Measurements from ENCODE around the gene PCDHGA1. TPM values are rescaled to one million over a fixed set of nuclear protein-coding genes. Genes with fewer than 3 reads are reported as not detected.
A peak's percentile ranks its signal among the peaks of the same experiment; 100 is the strongest.

Gene PCDHGA1
- polyA plus RNA-seq, 3 donors: not detected

DNA sequence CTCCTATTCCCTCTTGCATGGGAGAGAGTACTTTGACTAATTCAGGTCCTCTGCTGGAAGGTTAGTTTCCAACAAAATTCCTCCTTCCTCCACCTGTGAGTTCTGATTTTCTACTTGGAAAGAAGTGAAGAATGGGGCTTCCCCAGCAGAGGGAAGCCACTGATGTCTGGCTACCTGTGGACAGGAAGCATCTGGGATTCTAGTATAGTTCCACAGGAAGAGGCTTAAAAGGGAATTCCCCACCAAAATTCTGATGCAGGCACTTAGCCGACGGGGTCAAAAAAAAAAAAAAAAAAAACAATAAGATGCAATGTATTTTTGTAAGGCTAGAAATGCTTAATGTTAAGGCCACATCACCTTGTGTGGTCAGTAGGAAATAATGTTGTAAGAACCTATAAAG lies 192.0 kb downstream of the PCDHGA1 start:
- TF ChIP-seq, protein P1, sequence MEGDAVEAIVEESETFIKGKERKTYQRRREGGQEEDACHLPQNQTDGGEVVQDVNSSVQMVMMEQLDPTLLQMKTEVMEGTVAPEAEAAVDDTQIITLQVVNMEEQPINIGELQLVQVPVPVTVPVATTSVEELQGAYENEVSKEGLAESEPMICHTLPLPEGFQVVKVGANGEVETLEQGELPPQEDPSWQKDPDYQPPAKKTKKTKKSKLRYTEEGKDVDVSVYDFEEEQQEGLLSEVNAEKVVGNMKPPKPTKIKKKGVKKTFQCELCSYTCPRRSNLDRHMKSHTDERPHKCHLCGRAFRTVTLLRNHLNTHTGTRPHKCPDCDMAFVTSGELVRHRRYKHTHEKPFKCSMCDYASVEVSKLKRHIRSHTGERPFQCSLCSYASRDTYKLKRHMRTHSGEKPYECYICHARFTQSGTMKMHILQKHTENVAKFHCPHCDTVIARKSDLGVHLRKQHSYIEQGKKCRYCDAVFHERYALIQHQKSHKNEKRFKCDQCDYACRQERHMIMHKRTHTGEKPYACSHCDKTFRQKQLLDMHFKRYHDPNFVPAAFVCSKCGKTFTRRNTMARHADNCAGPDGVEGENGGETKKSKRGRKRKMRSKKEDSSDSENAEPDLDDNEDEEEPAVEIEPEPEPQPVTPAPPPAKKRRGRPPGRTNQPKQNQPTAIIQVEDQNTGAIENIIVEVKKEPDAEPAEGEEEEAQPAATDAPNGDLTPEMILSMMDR (IDR thresholded peaks at IDR 0.05): no peak
- Histone ChIP-seq H3K27me3 (ENCODE audit: control insufficient read depth in 2 of 2, insufficient read depth in 2 of 2, low read length in 2 of 2) (no peaks in the 10 kb centered on the region), H3K79me2 (ENCODE audit: insufficient read depth, low read length) (peaks cover 19% of the 10 kb centered on the region), H3K9me3 (replicated peaks in 1 of 2; ENCODE audit: control insufficient read depth in 1 of 2, insufficient read depth in 1 of 2, low read length in 2 of 2) (no peaks in the 10 kb centered on the region), H3K9ac (ENCODE audit: insufficient read depth, low read length, poor library complexity, severe bottlenecking) (no peak overlapping the region), H3K36me3 (replicated peaks in 1 of 2; ENCODE audit: control insufficient read depth in 1 of 2, insufficient read depth in 2 of 2, low read length in 2 of 2) (peaks cover 63 to 79% of the 10 kb centered on the region in 2 donors), H3K4me2 (replicated peaks; ENCODE audit: extremely low read depth, low read length, poor library complexity, severe bottlenecking) (peak overlapping the region; percentile 2), H4K20me1 (ENCODE audit: insufficient read depth, low read length) (peaks cover 96% of the 10 kb centered on the region), H3K4me3 (replicated peaks in 1 of 3; ENCODE audit: low read depth in 2 of 3, low read length in 3 of 3) (no peak overlapping the region), H2AFZ (ENCODE audit: insufficient read depth, low read depth, low read length, poor library complexity, severe bottlenecking) (no peak overlapping the region), H3K27ac (ENCODE audit: low read depth in 1 of 2, low read length in 2 of 2) (no peak overlapping the region), H3K4me1 (ENCODE audit: control insufficient read depth in 1 of 2, insufficient read depth in 2 of 2, low read length in 2 of 2) (peaks cover 48 to 56% of the 10 kb centered on the region in 2 donors)
- DNase-seq: no peak
- Mint-ChIP-seq H3K36me3 (peaks cover 45 to 57% of the 10 kb centered on the region in 2 donors), H3K27me3 (ENCODE audit: low read depth in 3 of 3) (no peaks in the 10 kb centered on the region), H3K9me3 (no peaks in the 10 kb centered on the region), H3K27ac (peak overlapping the region in 3 of 7 donors; percentile 26 to 91 (median 31)), H3K4me3 (no peak overlapping the region), H3K4me1 (peaks cover 63% of the 10 kb centered on the region)
- intact Hi-C loops (cut with micrococcal nuclease): loop anchor here (5.0 kb wide), 4 partner anchors 105 to 200 kb away; partner anchors contain the start of genes HDAC3 (in 1 of the 2), PCDHGA10 (in 1 of the 2), PCDHGB7 (in 1 of the 2) and RELL2 (in 1 of the 2)
- no CpG with 5 or more reads among the region's 2 CpGs for WGBS (ENCODE audit: insufficient coverage)

DNA sequence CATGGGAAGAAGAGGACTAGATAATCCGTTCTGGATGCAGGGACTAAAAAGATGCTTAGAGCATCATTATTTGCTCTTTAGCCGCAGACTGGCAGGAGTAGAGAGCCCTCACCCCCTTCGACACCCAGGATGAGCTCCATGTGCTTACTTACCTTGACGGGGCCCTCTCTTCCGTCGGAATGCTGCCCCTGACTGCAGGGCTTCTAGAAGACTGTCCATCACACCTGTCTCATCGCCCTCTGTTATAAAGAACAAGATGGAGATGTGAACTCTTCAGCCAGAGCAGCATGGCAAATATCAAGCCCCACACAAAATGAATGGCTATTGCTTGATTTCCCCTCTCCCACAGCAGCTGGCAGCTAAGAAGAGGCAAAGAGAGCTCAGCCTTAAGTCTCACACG lies 193.7 kb downstream of the PCDHGA1 start:
- Mint-ChIP-seq H3K9me3 (no peaks in the 10 kb centered on the region), H3K27ac (peak overlapping the region in 1 of 7 donors; percentile 82), H3K4me3 (no peak overlapping the region), H3K27me3 (ENCODE audit: low read depth in 3 of 3) (no peaks in the 10 kb centered on the region), H3K36me3 (peaks cover 28 to 42% of the 10 kb centered on the region in 2 donors), H3K4me1 (peaks cover 51% of the 10 kb centered on the region)
- Histone ChIP-seq H3K27ac (ENCODE audit: low read depth in 1 of 2, low read length in 2 of 2) (no peak overlapping the region), H4K20me1 (ENCODE audit: insufficient read depth, low read length) (peaks cover 93% of the 10 kb centered on the region), H2AFZ (ENCODE audit: insufficient read depth, low read depth, low read length, poor library complexity, severe bottlenecking) (no peak overlapping the region), H3K4me2 (replicated peaks; ENCODE audit: extremely low read depth, low read length, poor library complexity, severe bottlenecking) (no peak overlapping the region), H3K4me3 (replicated peaks in 1 of 3; ENCODE audit: low read depth in 2 of 3, low read length in 3 of 3) (no peak overlapping the region), H3K9me3 (replicated peaks in 1 of 2; ENCODE audit: control insufficient read depth in 1 of 2, insufficient read depth in 1 of 2, low read length in 2 of 2) (no peaks in the 10 kb centered on the region), H3K9ac (ENCODE audit: insufficient read depth, low read length, poor library complexity, severe bottlenecking) (no peak overlapping the region), H3K4me1 (ENCODE audit: control insufficient read depth in 1 of 2, insufficient read depth in 2 of 2, low read length in 2 of 2) (peaks cover 39 to 41% of the 10 kb centered on the region in 2 donors), H3K27me3 (ENCODE audit: control insufficient read depth in 2 of 2, insufficient read depth in 2 of 2, low read length in 2 of 2) (no peaks in the 10 kb centered on the region), H3K79me2 (ENCODE audit: insufficient read depth, low read length) (peaks cover 13% of the 10 kb centered on the region), H3K36me3 (replicated peaks in 1 of 2; ENCODE audit: control insufficient read depth in 1 of 2, insufficient read depth in 2 of 2, low read length in 2 of 2) (peaks cover 65 to 79% of the 10 kb centered on the region in 2 donors)
- intact Hi-C loops (cut with micrococcal nuclease): loop anchor here (5.0 kb wide), 4 partner anchors 107 to 202 kb away; partner anchors contain the start of genes HDAC3 (in 1 of the 2), PCDHGA10 (in 1 of the 2), PCDHGB7 (in 1 of the 2) and RELL2 (in 1 of the 2)
- WGBS (ENCODE audit: insufficient coverage): 100% methylated on average over 2 of the region's 8 CpGs
- TF ChIP-seq, protein P1 (IDR thresholded peaks at IDR 0.05): no peak
- DNase-seq: no peak

All from CD14-positive monocyte (primary cell).